GM21447 (cell line): ENCODE data around the gene ZNF783.
"Not testable (repeated sequence)": the region's sequence is repeated elsewhere in the genome, so short reads cannot be mapped to it uniquely, and the experiment has no call there.

Experiments
- ATAC-seq: cut with Tn5 transposase; IDR thresholded peaks from one replicate; pipeline ENCODE4 v1.9.1; 2021; ENCODE audit not compliant: unreplicated experiment

ZNF783 gene

GRCh38 chr7:149329265-149329664 lies 67.3 kb downstream of the ZNF783 start:
- ATAC-seq: no peak

GRCh38 chr7:149329766-149330334 lies 67.9 kb downstream of the ZNF783 start:
- no peak for ATAC-seq

- no peak for ATAC-seq
Observed at GRCh38 chr7:149330914-149331567, 69.0 kb downstream of the ZNF783 start.

GRCh38 chr7:149332602-149333320 lies 70.8 kb downstream of the ZNF783 start:
- ATAC-seq: not testable (repeated sequence)

GRCh38 chr7:149333321-149333717 lies 71.3 kb downstream of the ZNF783 start:
- ATAC-seq: no peak

- ATAC-seq: no peak
Observed at GRCh38 chr7:149334219-149334618, 72.2 kb downstream of the ZNF783 start.
